DLD1 (cell line): Measurements from ENCODE around the gene DAAM1.

Source experiments
- in situ Hi-C: cut with HindIII; loops from 2 replicates; pipeline ENCODE4 v1.10.0; 2017; ENCODE audit warnings: low sequenced_read_pairs

Gene DAAM1

DNA sequence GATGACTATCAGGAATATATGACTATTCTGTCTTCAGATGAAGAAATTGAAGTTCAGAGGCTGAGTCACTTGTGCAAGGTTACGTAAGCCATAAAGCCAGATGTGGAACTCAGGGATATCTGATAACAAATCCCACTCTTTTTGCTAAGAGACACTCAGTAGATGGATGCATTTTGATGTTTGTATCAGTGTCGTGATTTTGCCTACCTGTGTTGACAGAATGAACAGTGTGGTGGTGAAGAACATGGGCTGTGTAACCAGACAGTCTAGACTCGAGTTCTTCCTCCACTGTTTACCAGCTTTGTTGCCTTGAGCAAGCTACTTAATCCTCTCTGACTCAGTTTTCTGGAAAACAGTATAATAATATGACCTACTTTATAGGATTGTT is 93.9 kb downstream of the DAAM1 start:
- in situ Hi-C loops, result no loop called here

DNA sequence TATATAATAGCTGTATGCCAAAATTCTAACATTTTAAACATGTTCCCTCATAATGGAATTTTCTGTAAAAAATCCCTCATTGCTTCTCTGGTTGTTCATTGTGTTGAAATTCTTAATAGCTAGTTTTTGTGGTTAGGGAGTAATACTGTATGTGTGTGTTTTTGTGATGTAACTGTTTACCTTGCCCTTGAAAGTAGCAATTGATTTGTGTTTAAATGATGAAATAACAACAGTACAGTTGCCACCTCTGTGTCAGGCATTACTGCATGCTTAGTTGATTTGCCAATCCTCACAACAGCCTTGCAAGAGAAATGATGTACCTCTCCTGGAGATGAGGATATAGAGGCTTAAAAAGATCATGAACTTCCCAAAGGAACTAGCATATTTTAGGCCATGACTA is 94.9 kb downstream of the DAAM1 start:
- in situ Hi-C loops, result no loop called here

GRCh38 chr14:59284059-59284458 is 95.6 kb downstream of the DAAM1 start:
- in situ Hi-C loops, result no loop called here

DNA sequence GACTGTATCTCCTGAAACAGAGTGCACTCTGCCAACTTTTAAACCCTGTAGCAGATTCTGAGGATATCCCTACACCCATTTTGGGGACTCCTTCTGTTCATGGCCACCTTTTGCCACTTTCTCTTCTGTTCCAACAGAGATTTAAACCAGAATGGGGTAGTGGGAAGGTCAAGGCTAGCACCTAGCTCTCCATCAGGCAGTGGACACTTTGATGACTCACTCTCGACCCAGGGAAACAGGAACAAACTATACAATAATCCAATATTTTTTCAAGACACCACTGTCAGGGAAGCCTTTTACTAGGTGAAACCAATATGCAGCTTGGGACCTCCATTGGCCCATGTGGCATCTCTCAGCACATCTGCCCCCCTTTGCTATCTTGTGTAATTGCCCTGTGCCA is 103.6 kb downstream of the DAAM1 start:
- in situ Hi-C loops, result no loop called here

DNA sequence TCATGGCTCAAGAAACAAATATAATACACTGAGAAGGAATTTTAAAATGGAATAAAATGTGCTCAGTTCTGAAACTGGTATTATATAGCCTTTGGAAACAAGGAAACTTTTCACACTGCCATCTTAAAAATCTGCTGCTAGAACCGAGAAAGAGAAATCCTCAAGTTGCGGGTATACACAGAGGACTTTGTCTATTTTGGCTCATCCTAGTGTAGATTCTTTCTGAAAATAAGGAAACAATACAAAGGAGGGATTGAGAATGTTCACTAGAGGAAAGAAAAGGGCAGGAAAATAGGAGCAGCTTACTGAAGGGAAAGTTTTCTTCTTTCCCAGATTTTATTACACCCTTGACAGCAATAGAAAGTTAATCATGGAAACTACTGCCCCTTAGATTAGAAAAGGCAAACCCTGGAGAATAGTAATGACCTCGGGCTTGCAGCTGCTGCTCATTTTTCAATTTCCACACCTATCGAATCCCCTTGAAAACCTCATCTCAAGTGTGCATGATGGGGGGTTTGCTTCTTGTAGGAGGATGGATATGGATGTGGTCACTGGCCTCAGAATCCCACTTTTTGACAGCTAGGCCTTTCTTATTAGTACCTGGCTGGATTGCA is 104.6 kb downstream of the DAAM1 start:
- in situ Hi-C loops, result no loop called here

DNA sequence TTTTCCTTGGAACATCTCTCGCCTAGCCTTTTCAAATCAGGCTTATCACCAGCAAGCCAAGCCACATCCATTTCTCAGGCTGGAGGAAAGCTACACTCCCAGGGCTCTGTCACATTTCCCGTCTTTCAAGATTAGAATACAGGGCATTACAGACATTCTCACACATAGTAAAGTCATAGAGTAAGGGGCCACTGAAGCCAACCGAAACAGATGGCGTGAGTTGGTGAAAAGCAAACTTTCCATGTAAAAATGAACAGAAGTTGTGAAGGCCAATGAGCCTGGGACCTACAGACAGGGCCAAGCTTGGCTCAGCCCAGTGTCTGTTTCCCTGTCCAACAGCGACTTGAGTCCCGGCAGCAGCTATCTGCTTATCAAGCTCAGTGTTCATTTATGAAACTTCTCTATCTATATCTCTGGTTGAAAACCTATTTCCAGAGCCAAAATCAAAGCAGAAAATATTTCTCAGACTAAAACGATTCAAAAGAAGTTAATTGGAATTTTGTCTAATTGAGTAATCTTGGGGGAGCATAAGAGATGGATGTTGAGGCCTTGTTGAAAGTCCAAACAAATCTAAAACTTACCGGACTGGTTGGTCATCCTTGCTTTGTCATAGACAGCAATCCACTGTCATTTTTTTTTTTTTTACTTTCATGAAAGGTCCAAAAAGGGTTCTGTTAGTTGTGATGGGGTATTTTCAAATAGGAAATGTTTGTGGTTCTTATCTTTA is 105.6 kb downstream of the DAAM1 start:
- in situ Hi-C loops, result no loop called here

DNA sequence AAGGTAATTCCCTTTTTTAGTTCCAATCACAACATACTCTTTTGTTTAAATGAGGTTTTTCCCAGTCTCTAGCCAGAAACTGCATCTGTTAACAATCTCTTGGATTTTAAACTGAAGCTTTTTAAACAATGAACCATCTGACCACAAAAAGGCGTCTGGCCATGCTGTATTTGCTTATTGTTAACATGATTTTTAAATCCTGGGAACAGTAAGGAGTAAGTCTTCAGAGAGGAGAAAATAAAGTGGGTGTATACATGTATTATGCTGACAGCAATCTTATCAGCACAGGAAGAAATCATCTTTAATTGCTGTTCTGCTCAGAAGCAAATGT is 106.2 kb downstream of the DAAM1 start:
- in situ Hi-C loops, result no loop called here

GRCh38 chr14:59295951-59296350 is 107.5 kb downstream of the DAAM1 start:
- in situ Hi-C loops, result no loop called here

DNA sequence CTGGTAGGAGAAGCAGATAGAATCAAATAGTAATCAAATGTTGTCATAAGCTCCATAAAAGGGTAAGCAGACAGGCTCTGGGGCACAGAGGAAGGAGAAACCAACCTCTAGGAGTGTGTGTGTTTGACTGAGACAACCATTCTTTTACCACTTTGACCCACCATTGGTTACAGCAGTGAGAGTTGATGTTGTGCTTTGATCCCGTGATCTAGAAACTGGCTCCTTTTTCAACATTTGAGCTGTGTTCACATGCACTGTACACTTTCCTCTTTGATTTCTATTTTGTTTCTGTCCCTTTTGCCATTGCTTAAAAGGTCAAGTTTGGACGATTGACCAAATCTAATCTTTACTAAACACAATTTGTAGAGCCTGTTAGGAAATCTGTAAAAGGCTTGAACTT is 108.0 kb downstream of the DAAM1 start:
- in situ Hi-C loops, result no loop called here

DNA sequence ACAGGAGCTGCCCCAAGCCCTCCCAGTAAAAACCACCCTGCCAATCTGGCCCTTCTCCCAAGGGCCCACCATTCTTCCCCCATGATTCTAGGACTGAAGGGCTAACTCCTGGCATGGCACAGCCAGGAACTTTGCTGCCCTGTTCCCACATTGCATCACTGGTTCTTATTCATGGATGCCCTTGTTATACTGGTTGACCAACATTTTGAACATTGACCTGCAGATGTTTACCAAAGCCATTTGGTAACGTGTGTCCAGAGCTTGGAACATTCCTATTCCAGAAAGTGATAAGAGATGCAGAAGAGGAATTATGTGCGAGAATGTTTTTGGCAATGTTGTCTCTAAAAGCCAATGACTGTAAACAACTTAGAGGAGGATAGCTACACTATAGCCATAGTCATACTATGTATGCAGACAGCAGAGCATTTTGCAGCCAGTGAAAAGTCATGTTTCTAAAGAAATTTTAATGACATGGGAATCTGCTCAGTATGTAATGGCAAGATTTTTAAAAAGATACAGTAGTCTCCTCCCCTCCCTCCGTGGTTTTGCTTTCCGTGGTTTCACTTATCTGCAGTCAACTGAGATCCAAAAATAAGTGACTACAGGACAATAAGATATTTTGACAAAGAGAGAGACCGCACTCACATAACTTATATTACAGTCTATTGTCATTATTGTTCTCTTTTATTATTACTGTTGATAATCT is 108.8 kb downstream of the DAAM1 start:
- in situ Hi-C loops, result no loop called here

- in situ Hi-C loops, result no loop called here
Observed at GRCh38 chr14:59299731-59300130, 111.3 kb downstream of the DAAM1 start.

DNA sequence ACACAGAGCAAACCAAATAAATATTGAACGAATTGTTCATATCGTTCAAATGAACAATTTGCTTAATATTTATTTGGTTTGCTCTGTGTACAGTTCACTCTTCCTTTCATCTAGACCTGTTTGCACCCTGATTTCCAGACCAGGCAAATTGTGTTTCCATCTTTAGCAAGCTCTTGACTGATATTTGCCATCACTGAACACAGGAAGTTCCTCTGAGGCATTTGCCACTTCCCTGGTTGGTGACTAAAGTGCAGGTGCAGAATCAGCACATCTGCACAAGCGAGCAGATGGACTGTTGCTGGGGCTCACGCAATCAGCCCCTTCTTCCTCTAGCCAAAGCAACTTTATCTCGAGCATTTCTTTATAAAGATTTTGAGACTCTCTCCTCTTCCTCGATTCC is 112.9 kb downstream of the DAAM1 start:
- in situ Hi-C loops, result no loop called here

DNA sequence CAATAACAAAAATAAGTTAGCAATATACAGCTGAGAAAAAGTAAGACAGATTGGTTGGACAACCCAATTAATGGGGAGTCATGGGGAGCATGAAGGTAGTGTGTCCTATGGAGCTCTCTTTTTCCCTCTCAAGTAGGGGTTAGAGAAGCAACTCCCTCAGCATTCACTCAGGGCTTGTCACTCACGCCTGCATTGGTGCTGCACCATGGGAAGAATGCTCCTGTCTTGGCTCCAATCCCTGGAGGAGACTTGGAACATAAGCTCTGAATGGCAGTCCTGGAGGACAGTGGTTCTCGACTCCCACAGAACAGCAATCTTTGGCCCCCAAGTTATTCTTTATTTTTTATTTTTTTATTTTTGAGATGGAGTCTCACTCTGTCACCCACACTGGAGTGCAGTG is 113.8 kb downstream of the DAAM1 start:
- in situ Hi-C loops, result no loop called here

DNA sequence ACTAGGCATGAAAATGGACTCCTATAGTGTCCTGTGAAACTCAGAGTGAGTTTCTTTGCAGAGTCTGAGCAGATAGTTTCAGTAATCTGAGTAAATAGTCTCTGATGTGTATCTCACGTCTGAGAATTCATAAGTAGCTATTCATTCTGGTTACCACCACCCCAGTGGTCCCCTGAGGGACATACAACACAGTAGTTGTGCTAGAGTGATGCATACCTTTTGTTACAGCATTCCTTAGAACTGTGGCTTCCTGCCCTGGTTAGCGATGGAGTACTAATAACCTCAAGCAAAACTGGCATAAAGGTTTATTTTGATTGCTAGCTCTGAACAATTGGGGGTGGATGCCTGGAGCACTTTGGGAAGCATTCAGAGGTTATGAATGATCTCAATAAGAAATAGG is 114.7 kb downstream of the DAAM1 start:
- in situ Hi-C loops, result no loop called here

DNA sequence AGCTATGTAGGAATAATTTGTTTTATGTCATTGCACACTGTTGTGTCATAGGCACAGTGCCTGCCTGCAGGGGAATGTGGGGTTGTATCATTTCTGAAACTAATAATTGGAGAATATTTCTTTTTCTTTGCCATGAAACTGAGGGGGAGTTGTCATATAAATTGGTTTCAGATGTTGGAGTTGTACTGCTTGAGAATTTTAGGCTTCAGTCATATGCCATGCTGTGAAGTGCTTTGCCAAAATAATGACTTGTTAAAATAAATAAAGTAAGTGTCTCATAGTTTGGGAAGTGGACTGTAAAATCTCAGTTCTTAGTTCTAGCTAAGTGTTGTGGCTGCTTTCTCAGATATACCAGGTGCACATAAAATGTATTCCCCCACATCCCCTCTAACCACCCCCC is 116.8 kb downstream of the DAAM1 start:
- in situ Hi-C loops, result no loop called here

GRCh38 chr14:59305836-59306555 is 117.5 kb downstream of the DAAM1 start:
- in situ Hi-C loops, result no loop called here

GRCh38 chr14:59306775-59307174 is 118.3 kb downstream of the DAAM1 start:
- in situ Hi-C loops, result no loop called here

GRCh38 chr14:59308086-59308485 is 119.6 kb downstream of the DAAM1 start:
- in situ Hi-C loops, result no loop called here

- in situ Hi-C loops, result no loop called here
Observed at GRCh38 chr14:59308673-59309072, 120.2 kb downstream of the DAAM1 start.

- in situ Hi-C loops, result no loop called here
Observed at GRCh38 chr14:59309291-59309900, 120.9 kb downstream of the DAAM1 start.

DNA sequence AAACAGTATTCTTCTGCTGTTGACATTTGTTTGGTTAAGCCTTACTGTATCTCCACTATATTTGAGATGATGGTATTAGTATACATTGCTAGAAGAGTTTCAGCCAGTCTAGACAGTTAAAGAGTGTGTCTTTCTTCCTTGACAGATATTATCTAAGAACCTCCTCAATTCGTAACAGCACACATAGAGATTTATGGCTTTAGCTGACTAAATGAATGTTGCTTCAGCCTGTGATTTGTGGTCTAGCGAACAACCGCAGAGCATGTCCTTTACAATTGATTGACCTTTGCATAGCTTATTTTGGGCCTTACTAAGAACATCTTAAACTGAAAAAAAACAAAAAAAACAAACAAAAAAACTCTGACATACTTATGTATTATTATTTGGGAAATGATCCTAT is 122.2 kb downstream of the DAAM1 start:
- in situ Hi-C loops, result no loop called here
